CD14-positive monocyte (primary cell): ENCODE data around the gene COX6B1. TPM values are rescaled to one million over a fixed set of nuclear protein-coding genes. Genes with fewer than 3 reads are reported as not detected.

ENCODE experiments used
- DNase-seq, 3 donors: peaks; one replicate each; pipeline ENCODE4 v3.0.0-alpha.2; 2011 to 2022
- H2AFZ ChIP-seq: 2 replicates; pipeline ENCODE4 v1.6.0; 2012; ENCODE audit warnings: mild to moderate bottlenecking, low read depth, low read length, inconsistent platforms; ENCODE audit not compliant: insufficient read depth, poor library complexity, severe bottlenecking
- H3K27ac ChIP-seq, 2 donors: 1 replicate in 1 of 2; 2 replicates in 1 of 2; pipeline ENCODE4 v1.5.1; 2012 to 2013; ENCODE audit warnings: low read length in 2 of 2, control low read depth in 1 of 2, inconsistent platforms in 1 of 2, low read depth in 1 of 2, mild to moderate bottlenecking in 1 of 2
- H3K27me3 ChIP-seq, 2 donors: one replicate each; pipeline versions ENCODE4 v1.6.0 to v1.6.1; 2011 to 2013; ENCODE audit warnings: low read length in 2 of 2; ENCODE audit not compliant: control insufficient read depth in 2 of 2, insufficient read depth in 2 of 2
- H3K36me3 ChIP-seq, 2 donors: replicated peaks in 1 of 2; 1 replicate in 1 of 2; 2 replicates in 1 of 2; pipeline versions ENCODE4 v1.5.1 to v1.6.1; 2012 to 2013; ENCODE audit warnings: low read length in 2 of 2, control low read depth in 1 of 2, inconsistent platforms in 1 of 2, mild to moderate bottlenecking in 1 of 2; ENCODE audit not compliant: insufficient read depth in 2 of 2, control insufficient read depth in 1 of 2
- H3K4me1 ChIP-seq, 2 donors: 1 replicate in 1 of 2; 2 replicates in 1 of 2; pipeline versions ENCODE4 v1.5.1 to v1.6.1; 2012 to 2013; ENCODE audit warnings: low read length in 2 of 2, control low read depth in 1 of 2, inconsistent platforms in 1 of 2, mild to moderate bottlenecking in 1 of 2, moderate library complexity in 1 of 2; ENCODE audit not compliant: insufficient read depth in 2 of 2, control insufficient read depth in 1 of 2
- H3K4me2 ChIP-seq: replicated peaks from 2 replicates; pipeline ENCODE3; 2012; ENCODE audit warnings: low read length, moderate library complexity, mild to moderate bottlenecking; ENCODE audit not compliant: poor library complexity, severe bottlenecking; ENCODE audit errors: extremely low read depth
- H3K4me3 ChIP-seq, 3 experiments: fragments of 200-600 bp in 1 of 3; sonication (generic) in 1 of 3; replicated peaks in 1 of 3; 1 replicate in 2 of 3; 2 replicates in 1 of 3; pipeline ENCODE4 v1.5.1; 2011 to 2013; ENCODE audit warnings: low read length in 3 of 3, mild to moderate bottlenecking in 3 of 3, control low read depth in 2 of 3, low read depth in 2 of 3, inconsistent platforms in 1 of 3, moderate library complexity in 1 of 3
- H3K79me2 ChIP-seq: 2 replicates; pipeline ENCODE4 v1.6.0; 2012; ENCODE audit warnings: mild to moderate bottlenecking, control low read depth, inconsistent platforms, low read length, moderate library complexity; ENCODE audit not compliant: insufficient read depth
- H3K9ac ChIP-seq: 2 replicates; pipeline ENCODE4 v1.6.0; 2017; ENCODE audit warnings: low read length, mild to moderate bottlenecking; ENCODE audit not compliant: insufficient read depth, poor library complexity, severe bottlenecking
- H3K9me3 ChIP-seq, 2 donors: replicated peaks in 1 of 2; 1 replicate in 1 of 2; 2 replicates in 1 of 2; pipeline versions ENCODE4 v1.5.1 to v1.6.1; 2012 to 2013; ENCODE audit warnings: low read length in 2 of 2, control low read depth in 1 of 2; ENCODE audit not compliant: control insufficient read depth in 1 of 2, insufficient read depth in 1 of 2
- H4K20me1 ChIP-seq: 2 replicates; pipeline ENCODE4 v1.6.0; 2012; ENCODE audit warnings: mild to moderate bottlenecking, low read length, control low read depth, moderate library complexity; ENCODE audit not compliant: insufficient read depth
- H3K27ac Mint-ChIP-seq, 7 donors: one replicate each; pipeline ENCODE4 v1.8.0; 2020; ENCODE audit warnings: mild to moderate bottlenecking in 7 of 7, mixed read lengths in 7 of 7, moderate library complexity in 6 of 7, inconsistent platforms in 2 of 7
- H3K27me3 Mint-ChIP-seq, 3 donors: one replicate each; pipeline ENCODE4 v1.8.0; 2021 to 2022; ENCODE audit warnings: low read depth in 3 of 3, mild to moderate bottlenecking in 3 of 3, mixed read lengths in 3 of 3, moderate library complexity in 3 of 3, inconsistent platforms in 1 of 3
- H3K36me3 Mint-ChIP-seq, 2 donors: one replicate each; pipeline ENCODE4 v1.8.0; 2020; ENCODE audit warnings: mixed read lengths in 2 of 2, inconsistent platforms in 1 of 2, mild to moderate bottlenecking in 1 of 2
- H3K4me1 Mint-ChIP-seq: one replicate; pipeline ENCODE4 v1.8.0; 2020; ENCODE audit warnings: mild to moderate bottlenecking, mixed read lengths
- H3K4me3 Mint-ChIP-seq, 2 donors: one replicate each; pipeline ENCODE4 v1.8.0; 2020; ENCODE audit warnings: mild to moderate bottlenecking in 2 of 2, mixed read lengths in 2 of 2, moderate library complexity in 1 of 2
- H3K9me3 Mint-ChIP-seq, 7 donors: one replicate each; pipeline ENCODE4 v1.8.0; 2020 to 2022; ENCODE audit warnings: mixed read lengths in 7 of 7, mild to moderate bottlenecking in 6 of 7, moderate library complexity in 6 of 7, inconsistent platforms in 2 of 7
- CTCF ChIP-seq: fragments of 200-600 bp; IDR thresholded peaks from one replicate; pipeline ENCODE4 v1.8.0; 2022; ENCODE audit warnings: antibody characterized with exemption, mild to moderate bottlenecking
- WGBS: methylation state at CpG from one replicate; pipeline ENCODE4 v1.1.5; 2013; ENCODE audit warnings: missing lambda C conversion rate; ENCODE audit not compliant: insufficient coverage; 5-methylcytosine and 5-hydroxymethylcytosine counted together
- intact Hi-C, 2 donors: fragments of 100-400 bp; cut with micrococcal nuclease; formaldehyde crosslinking; loops; one replicate each; pipeline versions ENCODE4 v1.15.0 to v1.15.1; 2023
- polyA plus RNA-seq, 3 donors: library from polyadenylated mRNA; depleted of rRNA in 1 of 3; unstranded in 2 of 3; stranded (reverse) in 1 of 3; fragments of 300-500 nt in 2 of 3; fragments of >200 nt in 1 of 3; fragmentation: Illumina TruSeq in 2 of 3; gene quantifications; 1 replicate in 2 of 3; 2 replicates in 1 of 3; pipeline ENCODE4 v1.2.3, GENCODE V29; 2012 to 2021

COX6B1 gene
- polyA plus RNA-seq, 3 donors = 611 to 948 (median 825) TPM

- no peaks in the 10 kb centered on the region for H3K9me3 ChIP-seq
- peak overlapping the region; percentile 96 to 100 (median 96) for H3K27ac Mint-ChIP-seq
- no peaks in the 10 kb centered on the region for H3K27me3 ChIP-seq
- H3K9ac ChIP-seq = peak overlapping the region; percentile 98
- peaks cover 29 to 33% of the 10 kb centered on the region in 2 donors for H3K36me3 Mint-ChIP-seq
- intact Hi-C loops = loop anchor here (2.0 to 5.0 kb wide), 5 partner anchors 15 to 489 kb away; partner anchors contain the start of genes HAUS5 (in 1 of the 2), KMT2B (in 1 of the 2), LIN37 (in 1 of the 2) and PSENEN (in 1 of the 2)
- peaks cover 0 to 3% (median 0%) of the 10 kb centered on the region in 7 donors for H3K9me3 Mint-ChIP-seq
- peak overlapping the region; percentile 41 to 99 (median 98) for H3K4me3 ChIP-seq
- H4K20me1 ChIP-seq = no peaks in the 10 kb centered on the region
- H3K27ac ChIP-seq = peak overlapping the region; percentile 85 to 99
- peaks cover 13% of the 10 kb centered on the region for H3K4me1 Mint-ChIP-seq
- peak overlapping the region; percentile 88 for H3K4me2 ChIP-seq
- H3K4me3 Mint-ChIP-seq = peak overlapping the region; percentile 93 to 98
- 0% methylated on average over 3 of the region's 9 CpGs for WGBS
- no peak for DNase-seq
- H3K4me1 ChIP-seq = peaks cover 14 to 15% of the 10 kb centered on the region in 2 donors
- peaks cover 0 to 4% (median 2%) of the 10 kb centered on the region in 3 donors for H3K27me3 Mint-ChIP-seq
- no peak for TF ChIP-seq CTCF
- peaks cover 27 to 30% of the 10 kb centered on the region in 2 donors for H3K36me3 ChIP-seq
- peaks cover 11% of the 10 kb centered on the region for H3K79me2 ChIP-seq
- peak overlapping the region; percentile 88 for H2AFZ ChIP-seq
These were observed 19.9 kb upstream of the COX6B1 start for GRCh38 chr19:35628264-35628564.

DNA sequence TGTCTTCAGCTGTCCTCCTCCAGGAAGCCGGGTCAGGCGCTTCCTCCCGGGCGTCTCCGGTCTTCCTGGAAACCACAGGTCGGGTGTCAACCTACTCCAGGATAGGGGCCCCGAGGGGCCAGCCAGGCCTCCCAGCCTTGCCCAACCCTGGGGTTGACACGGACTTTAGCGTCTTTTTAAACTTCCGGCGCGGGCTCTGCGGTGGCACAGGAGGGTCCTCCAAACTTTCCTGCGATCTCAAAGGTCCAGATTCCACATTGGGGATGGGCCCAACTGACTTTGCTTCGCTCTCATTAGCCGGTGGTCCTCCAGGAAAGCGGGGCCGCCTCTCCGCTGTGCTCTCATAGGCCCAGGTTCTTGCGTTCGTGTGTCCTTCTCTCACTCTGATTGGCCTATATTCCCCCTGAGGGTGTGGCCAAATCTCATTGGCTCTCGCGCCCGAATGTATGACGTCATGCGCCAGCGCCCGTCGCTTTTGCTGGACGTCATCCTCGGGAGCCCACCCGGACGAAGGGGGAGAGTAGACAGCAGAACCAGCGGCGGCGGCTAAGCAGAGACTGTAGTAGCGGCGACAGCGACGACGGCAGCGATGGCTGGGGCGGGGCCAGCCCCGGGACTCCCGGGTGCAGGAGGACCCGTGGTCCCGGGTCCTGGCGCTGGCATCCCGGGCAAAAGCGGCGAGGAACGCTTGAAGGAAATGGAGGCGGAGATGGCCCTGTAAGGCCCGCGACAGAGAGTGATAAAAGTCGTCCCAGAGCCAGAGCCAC is 19.4 kb upstream of the COX6B1 start, which contains the start of gene RBM42:
Gene RBM42, plus strand, starts transcription at position 472 of the 767 bp plus-strand sequence. Its CDS starts 118 bp downstream, at position 590.
- Mint-ChIP-seq H3K27ac (peak within 1 kb of the TSS; percentile 96 to 100 (median 96)), H3K27me3 (peaks cover 0 to 3% (median 2%) of the 10 kb centered on the region in 3 donors), H3K4me3 (peak within 1 kb of the TSS; percentile 93 to 98), H3K4me1 (peaks cover 13% of the 10 kb centered on the region), H3K36me3 (peaks cover 32 to 38% of the 10 kb centered on the region in 2 donors), H3K9me3 (peaks cover 0 to 3% (median 0%) of the 10 kb centered on the region in 7 donors)
- H3K4me1 ChIP-seq = peaks cover 14 to 15% of the 10 kb centered on the region in 2 donors
- H3K27me3 ChIP-seq = no peaks in the 10 kb centered on the region
- H3K27ac ChIP-seq = peak within 1 kb of the TSS; percentile 85 to 99
- DNase-seq = peak; percentile 97 to 98 (median 97)
- H3K4me2 ChIP-seq = peak within 1 kb of the TSS; percentile 88
- no peaks in the 10 kb centered on the region for H4K20me1 ChIP-seq
- peak within 1 kb of the TSS; percentile 41 to 99 (median 98) for H3K4me3 ChIP-seq
- no peak for TF ChIP-seq CTCF
- peak within 1 kb of the TSS; percentile 98 for H3K9ac ChIP-seq
- H2AFZ ChIP-seq = peak within 1 kb of the TSS; percentile 89
- WGBS = under 1% methylated on average over 56 of the region's 56 CpGs
- peaks cover 31 to 35% of the 10 kb centered on the region in 2 donors for H3K36me3 ChIP-seq
- intact Hi-C loops = loop anchor here (2.0 to 5.0 kb wide), 5 partner anchors 16 to 489 kb away; partner anchors contain the start of genes HAUS5 (in 1 of the 2), KMT2B (in 1 of the 2), LIN37 (in 1 of the 2) and PSENEN (in 1 of the 2)
- peaks cover 11% of the 10 kb centered on the region for H3K79me2 ChIP-seq
- H3K9me3 ChIP-seq = no peaks in the 10 kb centered on the region
